GM12872 (cell line): ENCODE measurements around the gene AP1M1.

Experiments used
- TF ChIP-seq, protein P1 (sequence below): IDR thresholded peaks from 3 replicates; pipeline ENCODE4 v1.5.1; 2011; ENCODE audit warnings: low read depth, mild to moderate bottlenecking, low read length, moderate library complexity; ENCODE audit not compliant: insufficient read depth

The AP1M1 gene

DNA sequence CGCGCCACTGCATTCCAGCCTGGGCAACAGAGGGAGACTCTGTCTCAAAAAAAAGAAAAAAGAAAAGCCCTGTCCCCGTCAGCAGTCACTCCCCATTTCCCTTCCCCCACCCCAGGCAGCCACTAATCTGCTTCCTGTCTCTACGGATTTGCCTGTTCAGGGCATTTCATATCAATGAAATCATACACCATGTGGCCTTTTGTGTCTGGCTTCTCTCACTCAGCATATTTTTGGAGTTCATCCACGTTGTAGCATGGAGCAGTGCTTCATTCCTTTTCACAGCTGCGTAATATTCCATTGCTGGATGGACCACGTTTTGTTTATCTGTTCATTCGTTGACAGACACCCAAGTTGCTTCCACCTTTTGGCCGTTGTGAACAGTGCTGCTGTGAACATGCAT, 90.8 kb downstream of the AP1M1 start:
- TF ChIP-seq, protein P1, sequence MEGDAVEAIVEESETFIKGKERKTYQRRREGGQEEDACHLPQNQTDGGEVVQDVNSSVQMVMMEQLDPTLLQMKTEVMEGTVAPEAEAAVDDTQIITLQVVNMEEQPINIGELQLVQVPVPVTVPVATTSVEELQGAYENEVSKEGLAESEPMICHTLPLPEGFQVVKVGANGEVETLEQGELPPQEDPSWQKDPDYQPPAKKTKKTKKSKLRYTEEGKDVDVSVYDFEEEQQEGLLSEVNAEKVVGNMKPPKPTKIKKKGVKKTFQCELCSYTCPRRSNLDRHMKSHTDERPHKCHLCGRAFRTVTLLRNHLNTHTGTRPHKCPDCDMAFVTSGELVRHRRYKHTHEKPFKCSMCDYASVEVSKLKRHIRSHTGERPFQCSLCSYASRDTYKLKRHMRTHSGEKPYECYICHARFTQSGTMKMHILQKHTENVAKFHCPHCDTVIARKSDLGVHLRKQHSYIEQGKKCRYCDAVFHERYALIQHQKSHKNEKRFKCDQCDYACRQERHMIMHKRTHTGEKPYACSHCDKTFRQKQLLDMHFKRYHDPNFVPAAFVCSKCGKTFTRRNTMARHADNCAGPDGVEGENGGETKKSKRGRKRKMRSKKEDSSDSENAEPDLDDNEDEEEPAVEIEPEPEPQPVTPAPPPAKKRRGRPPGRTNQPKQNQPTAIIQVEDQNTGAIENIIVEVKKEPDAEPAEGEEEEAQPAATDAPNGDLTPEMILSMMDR = no peak

- TF ChIP-seq, protein P1 = no peak
These were observed 91.9 kb downstream of the AP1M1 start for GRCh38 chr19:16289594-16289993.

GRCh38 chr19:16290692-16291091, 93.0 kb downstream of the AP1M1 start:
- TF ChIP-seq, protein P1 = no peak

DNA sequence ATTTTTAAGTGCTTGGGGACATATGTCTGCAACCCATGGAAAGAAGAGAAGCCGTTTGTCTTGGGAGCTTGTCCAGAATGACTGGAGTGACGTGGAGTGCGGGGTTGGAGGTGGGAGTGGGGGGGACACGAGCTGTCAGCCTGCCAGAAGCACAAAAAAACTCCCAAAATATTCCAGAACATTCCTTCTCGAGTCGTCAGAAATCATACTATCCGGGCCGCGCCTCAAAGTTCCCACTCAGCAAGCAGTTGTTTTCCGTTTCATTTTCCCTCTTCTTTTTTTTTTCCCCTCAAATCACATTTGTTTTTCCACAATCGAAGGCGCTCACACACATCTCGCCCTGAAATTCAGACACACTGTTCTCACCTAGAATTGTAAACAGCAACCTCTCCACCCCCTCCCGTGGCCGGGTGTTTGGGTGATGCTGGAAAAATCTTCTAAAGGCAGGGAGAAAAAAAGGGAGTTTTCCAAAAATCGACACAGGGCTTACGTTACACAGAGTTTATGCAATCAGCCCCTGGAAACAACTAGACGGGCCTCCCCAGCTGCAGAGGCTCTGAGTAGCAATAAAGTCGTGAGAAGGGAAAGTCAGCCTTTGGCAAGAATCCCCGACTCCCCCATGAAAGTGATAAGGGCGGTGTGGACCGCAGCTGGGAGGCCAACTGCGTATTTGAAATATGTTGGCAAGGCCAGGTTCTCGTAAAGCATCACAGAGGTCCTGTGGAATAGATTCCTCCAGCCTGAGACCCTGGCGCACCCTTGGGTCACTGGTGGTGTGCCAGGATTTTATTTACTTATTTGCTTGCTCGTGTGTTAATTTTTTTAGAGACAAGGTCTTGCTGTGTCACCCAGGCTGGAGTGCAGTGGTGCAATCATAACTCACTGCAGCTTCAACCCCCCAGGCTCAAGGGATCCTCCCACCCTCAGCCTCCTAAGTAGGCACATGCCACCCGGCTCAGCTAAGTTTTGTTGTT, 95.7 kb downstream of the AP1M1 start:
- TF ChIP-seq, protein P1 = no peak

DNA sequence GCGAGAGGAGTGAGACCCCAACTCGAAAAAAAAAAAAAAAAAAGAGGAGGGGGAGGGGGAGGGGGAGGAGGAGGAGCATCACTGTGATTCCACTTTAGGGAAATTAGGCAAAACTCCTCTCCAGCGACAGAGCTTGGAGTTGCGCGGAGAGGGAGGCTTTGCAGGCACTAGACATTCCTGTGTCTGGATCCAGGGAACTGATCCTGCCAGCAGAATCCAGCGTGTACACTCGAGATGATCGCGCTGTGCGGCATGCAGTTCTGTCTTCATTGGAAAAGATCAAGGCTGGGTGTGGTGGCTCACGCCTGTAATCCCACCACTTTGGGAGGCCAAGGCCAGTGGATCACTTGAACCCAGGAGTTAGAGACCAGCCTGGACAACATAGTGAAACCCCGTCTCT, 97.3 kb downstream of the AP1M1 start:
- TF ChIP-seq, protein P1 = no peak
